ENCODE measurements around the gene PCDHGA8. TPM values are rescaled to one million over a fixed set of nuclear protein-coding genes. Genes with fewer than 3 reads are reported as not detected.

PCDHGA8 gene
- 1.3 and 2.8 TPM in 2 replicates for total RNA-seq

GRCh38 chr5:141392429-141393198 is at the start of gene PCDHGA8:
Gene PCDHGA8 (plus strand): TSS chr5:141392633. CDS start chr5:141392814, 181 bp downstream.

GRCh38 chr5:141343242-141343952 is 49.0 kb upstream of the PCDHGA8 start, which contains the start of gene PCDHGA3:
Gene PCDHGA3 (plus strand): TSS chr5:141343829. CDS start chr5:141344034, 205 bp downstream.

GRCh38 chr5:141349917-141350619 is 42.4 kb upstream of the PCDHGA8 start, which contains the start of gene PCDHGB1:
Gene PCDHGB1 (plus strand): TSS chr5:141350099. CDS start chr5:141350261, 162 bp downstream.

DNA sequence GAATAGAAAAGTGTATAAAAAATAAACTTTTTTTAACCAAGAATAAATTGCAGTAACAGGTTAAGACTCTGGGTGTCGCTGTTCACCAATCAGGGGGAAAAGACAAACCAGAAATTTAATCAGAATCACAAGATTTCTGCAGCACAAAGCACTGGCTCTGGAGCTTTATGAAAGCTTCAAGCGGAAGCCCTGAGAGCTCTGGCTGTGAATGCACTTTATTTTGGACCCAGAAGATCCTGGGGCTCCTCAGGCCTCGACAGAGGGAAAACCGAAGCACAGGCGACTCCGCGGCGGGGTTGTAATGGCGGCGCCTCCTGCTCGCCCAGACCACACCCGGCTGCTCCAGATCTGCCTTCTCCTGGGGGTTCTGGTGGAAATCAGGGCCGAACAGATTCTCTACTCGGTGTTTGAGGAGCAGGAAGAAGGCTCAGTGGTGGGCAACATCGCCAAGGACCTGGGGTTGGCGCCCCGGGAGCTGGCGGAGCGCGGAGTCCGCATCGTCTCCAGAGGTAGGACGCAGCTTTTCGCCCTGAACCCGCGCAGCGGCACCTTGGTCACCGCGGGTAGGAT is 37.4 kb upstream of the PCDHGA8 start, which contains the start of gene PCDHGA4:
Gene PCDHGA4, plus strand, starts transcription at position 122 of the 570 bp plus-strand sequence. Its CDS starts 87 bp downstream, at position 209.

DNA sequence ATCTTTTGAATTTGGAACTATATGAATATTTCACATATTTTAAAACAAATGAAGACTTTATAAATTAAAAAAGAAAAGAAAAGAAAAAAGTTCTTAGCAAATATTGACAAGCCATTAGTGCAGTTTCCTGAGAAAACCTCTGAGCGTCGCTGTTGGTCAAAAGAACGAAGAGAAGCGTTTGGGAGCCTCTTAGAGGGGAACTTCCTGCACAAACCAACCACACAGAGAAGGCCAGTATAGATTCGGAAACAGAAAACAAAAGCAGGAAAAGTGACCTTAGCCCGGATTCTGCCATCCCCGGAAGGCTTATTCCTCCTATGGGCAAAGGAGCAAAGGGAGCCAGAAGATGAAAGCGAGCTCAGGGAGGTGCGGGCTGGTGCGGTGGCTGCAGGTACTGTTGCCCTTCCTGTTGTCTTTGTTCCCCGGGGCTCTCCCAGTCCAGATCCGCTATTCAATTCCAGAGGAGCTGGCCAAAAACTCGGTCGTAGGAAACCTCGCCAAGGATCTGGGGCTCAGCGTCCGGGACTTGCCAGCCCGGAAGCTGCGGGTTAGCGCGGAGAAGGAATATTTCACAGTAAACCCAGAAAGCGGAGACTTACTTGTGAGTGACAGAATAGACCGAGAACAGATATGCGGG is 32.5 kb upstream of the PCDHGA8 start, which contains the start of gene PCDHGB2:
Gene PCDHGB2, plus strand, starts transcription at position 205 of the 637 bp plus-strand sequence. Its CDS starts 142 bp downstream, at position 347.

GRCh38 chr5:141363952-141364660 is 28.3 kb upstream of the PCDHGA8 start, which contains the start of gene PCDHGA5:
Gene PCDHGA5 (plus strand): TSS chr5:141364162. CDS start chr5:141364331, 169 bp downstream.

DNA sequence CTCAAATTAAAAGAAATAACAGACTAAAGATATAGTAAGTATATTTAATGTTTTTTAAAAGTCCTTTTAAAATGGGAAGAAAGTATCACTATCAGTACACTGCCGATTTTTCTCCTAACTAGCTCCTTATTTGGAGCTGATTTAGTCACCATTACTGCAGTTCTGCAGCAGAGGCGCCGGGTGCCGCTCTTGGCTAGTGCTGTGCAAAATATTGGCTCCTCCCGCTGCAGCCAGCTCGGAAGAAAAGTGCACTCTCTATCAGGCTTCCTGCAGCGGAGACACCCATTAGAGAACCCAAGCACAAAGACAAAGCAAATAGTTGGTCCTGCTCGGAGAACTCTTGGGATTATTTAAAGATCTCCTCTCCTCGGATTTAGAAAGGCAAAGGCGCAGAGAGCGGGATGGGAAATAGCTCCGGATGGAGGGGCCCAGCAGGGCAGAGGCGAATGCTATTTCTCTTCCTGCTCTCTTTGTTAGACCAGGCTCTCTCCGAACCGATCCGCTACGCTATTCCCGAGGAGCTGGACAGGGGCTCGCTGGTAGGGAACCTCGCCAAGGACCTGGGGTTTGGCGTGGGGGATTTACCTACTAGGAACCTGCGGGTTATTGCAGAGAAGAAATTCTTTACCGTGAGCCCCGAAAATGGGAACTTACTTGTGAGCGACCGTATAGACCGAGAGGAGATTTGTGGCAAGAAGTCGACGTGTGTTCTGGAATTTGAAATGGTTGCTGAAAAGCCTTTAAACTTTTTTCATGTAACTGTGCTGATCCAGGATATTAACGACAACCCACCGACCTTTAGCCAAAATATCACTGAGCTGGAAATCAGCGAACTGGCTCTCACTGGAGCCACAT is 22.2 kb upstream of the PCDHGA8 start, which contains the start of gene PCDHGB3:
Gene PCDHGB3, plus strand, starts transcription at position 249 of the 855 bp plus-strand sequence. Its CDS starts 153 bp downstream, at position 402.

GRCh38 chr5:141373673-141374317 is 18.6 kb upstream of the PCDHGA8 start, which contains the start of gene PCDHGA6:
Gene PCDHGA6 (plus strand): TSS chr5:141373891. CDS start chr5:141374084, 193 bp downstream.

GRCh38 chr5:141382469-141383294 is 9.8 kb upstream of the PCDHGA8 start, which contains the start of gene PCDHGA7:
Gene PCDHGA7 (plus strand): TSS chr5:141382742. CDS start chr5:141382900, 158 bp downstream.

DNA sequence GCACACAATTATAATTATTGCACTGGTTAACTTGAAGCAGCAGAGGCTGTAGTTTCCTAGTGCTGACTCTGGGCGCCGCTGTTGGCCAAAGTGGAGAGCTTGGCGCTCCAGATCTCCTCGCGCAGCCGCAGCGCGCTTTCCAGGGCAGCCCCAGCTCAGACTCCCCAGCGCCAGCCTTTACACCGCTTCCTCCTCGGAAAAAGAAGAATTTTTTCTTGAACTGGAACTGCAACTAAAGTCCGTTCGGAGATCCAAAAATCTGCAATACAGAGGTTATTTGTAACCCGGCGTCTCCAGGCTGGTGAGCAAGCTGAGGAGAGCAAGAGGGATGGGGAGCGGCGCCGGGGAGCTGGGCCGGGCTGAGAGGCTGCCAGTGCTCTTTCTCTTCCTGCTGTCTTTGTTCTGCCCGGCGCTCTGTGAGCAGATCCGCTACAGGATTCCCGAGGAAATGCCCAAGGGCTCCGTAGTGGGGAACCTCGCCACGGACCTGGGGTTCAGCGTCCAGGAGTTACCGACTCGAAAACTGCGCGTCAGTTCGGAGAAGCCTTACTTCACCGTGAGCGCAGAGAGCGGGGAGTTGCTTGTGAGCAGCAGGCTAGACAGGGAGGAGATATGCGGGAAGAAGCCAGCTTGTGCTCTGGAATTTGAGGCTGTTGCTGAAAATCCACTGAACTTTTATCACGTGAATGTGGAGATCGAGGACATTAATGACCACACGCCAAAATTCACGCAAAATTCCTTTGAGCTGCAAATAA is 4.7 kb upstream of the PCDHGA8 start, which contains the start of gene PCDHGB4:
Gene PCDHGB4, plus strand, starts transcription at position 142 of the 755 bp plus-strand sequence. Its CDS starts 187 bp downstream, at position 329.

GRCh38 chr5:141397756-141398551 is 5.5 kb downstream of the PCDHGA8 start, which contains the start of gene PCDHGB5:
Gene PCDHGB5 (plus strand): TSS chr5:141397947. CDS start chr5:141398128, 181 bp downstream.

GRCh38 chr5:141402553-141403243 is 10.3 kb downstream of the PCDHGA8 start, which contains the start of gene PCDHGA9:
Gene PCDHGA9 (plus strand): TSS chr5:141402778. CDS start chr5:141402953, 175 bp downstream.

GRCh38 chr5:141407790-141408505 is 15.5 kb downstream of the PCDHGA8 start, which contains the start of gene PCDHGB6:
Gene PCDHGB6 (plus strand): TSS chr5:141408021. CDS start chr5:141408203, 182 bp downstream.

DNA sequence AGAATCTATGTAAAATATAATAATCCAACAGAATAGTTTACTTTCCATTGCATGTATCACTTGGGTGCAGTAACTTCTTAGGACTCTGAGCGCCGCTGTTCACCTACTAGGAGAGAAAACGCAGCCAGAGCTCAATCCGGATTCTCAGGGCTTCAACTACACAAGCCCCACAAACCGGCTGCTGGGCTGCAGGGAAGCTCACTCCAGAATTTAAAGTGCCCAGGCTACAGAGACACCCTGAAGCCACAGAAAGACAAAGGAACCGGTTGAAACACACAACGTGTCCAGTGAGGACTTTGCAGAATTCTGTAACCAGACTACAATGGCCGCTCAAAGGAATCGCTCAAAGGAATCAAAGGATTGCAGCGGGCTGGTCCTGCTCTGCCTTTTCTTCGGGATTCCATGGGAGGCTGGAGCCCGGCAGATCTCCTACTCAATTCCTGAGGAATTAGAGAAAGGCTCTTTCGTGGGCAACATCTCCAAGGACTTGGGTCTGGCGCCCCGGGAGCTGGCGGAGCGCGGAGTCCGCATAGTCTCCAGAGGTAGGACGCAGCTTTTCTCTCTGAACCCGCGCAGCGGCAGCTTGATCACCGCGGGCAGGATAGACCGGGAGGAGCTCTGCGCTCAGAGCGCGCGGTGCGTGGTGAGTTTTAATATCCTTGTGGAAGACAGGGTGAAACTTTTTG is 20.6 kb downstream of the PCDHGA8 start, which contains the start of gene PCDHGA10:
Gene PCDHGA10, plus strand, starts transcription at position 134 of the 686 bp plus-strand sequence. Its CDS starts 189 bp downstream, at position 323.

